Kidney glomerular epithelial cell (primary cell): ENCODE results near the gene GAK.
"Not testable (repeated sequence)": the region's sequence is repeated elsewhere in the genome, so short reads cannot be mapped to it uniquely, and the experiment has no call there.

Experiments
- DNase-seq: peaks from one replicate; lab custom pipeline; 2025; lab: John Stamatoyannopoulos, UW

The GAK gene

GRCh38 chr4:815464-816146 is 116.5 kb downstream of the GAK start:
- peak; percentile 17 for DNase-seq

GRCh38 chr4:814312-814850 is 117.7 kb downstream of the GAK start:
- no peak for DNase-seq

- no peak for DNase-seq
These were observed 118.2 kb downstream of the GAK start for GRCh38 chr4:813900-814299.

- DNase-seq: no peak
These were observed 123.1 kb downstream of the GAK start for GRCh38 chr4:808860-809570.

- no peak for DNase-seq
These were observed 124.3 kb downstream of the GAK start for GRCh38 chr4:807792-808191.

- not testable (repeated sequence) for DNase-seq
These were observed 125.1 kb downstream of the GAK start for GRCh38 chr4:806979-807378.

GRCh38 chr4:804804-805203 is 127.3 kb downstream of the GAK start:
- no peak for DNase-seq

GRCh38 chr4:803884-804283 is 128.2 kb downstream of the GAK start:
- DNase-seq: no peak

GRCh38 chr4:801436-802124 is 130.5 kb downstream of the GAK start:
- no peak for DNase-seq
